ENCODE measurements around the gene FHAD1. TPM values are rescaled to one million over a fixed set of nuclear protein-coding genes. Genes with fewer than 3 reads are reported as not detected.

The FHAD1 gene
- total RNA-seq, 1 experiment from 2014 or later: 1.9 TPM

- H3K9ac ChIP-seq (ENCODE audit: extremely low read depth, insufficient read length, low read length): no peak overlapping the region
- no peak overlapping the region for H2BK20ac ChIP-seq (ENCODE audit: low read depth, low read length, poor library complexity, severe bottlenecking)
- no peak overlapping the region for H3T11ph ChIP-seq (ENCODE audit: low read length)
- Mint-ChIP-seq H3K27me3 (ENCODE audit: low read depth) (no peaks in the 10 kb centered on the region), H3K36me3 (ENCODE audit: insufficient read depth in 1 of 3, low read depth in 3 of 3) (no peaks in the 10 kb centered on the region), H3K9me3 (no peaks in the 10 kb centered on the region; a peak in 1 of 5 replicates), H3K4me1 (peaks cover 39 to 47% of the 10 kb centered on the region in 2 experiments), H3K4me3 (peak overlapping the region; percentile 47 to 74; a peak in 3 of 5 replicates), H3K27ac (peak overlapping the region in 2 of 3 experiments; percentile 91 to 93; a peak in 4 of 7 replicates)
- no peak overlapping the region for H3K14ac ChIP-seq (ENCODE audit: insufficient read depth, low read length)
- H3K56ac ChIP-seq (ENCODE audit: insufficient read length, low read depth, low read length): no peak overlapping the region
- no peaks in the 10 kb centered on the region for H3K79me1 ChIP-seq (ENCODE audit: insufficient read depth, low read depth, low read length, poor library complexity, severe bottlenecking)
- H2BK5ac ChIP-seq (ENCODE audit: insufficient read length, low read length): no peak overlapping the region
- no peak overlapping the region for H4K5ac ChIP-seq (ENCODE audit: insufficient read length, low read depth, low read length)
- no CpG with 5 or more reads among the region's 6 CpGs for WGBS (ENCODE audit: extremely low coverage, insufficient read length, low lambda C conversion rate)
- H4K91ac ChIP-seq (ENCODE audit: insufficient read length, low read depth, low read length): no peak overlapping the region
- no peaks in the 10 kb centered on the region for H3K79me2 ChIP-seq (ENCODE audit: insufficient read depth, low read length)
- no peaks in the 10 kb centered on the region for H3K27me3 ChIP-seq (ENCODE audit: insufficient read depth, low read length)
- no peak for DNase-seq
- no peak overlapping the region for H3K27ac ChIP-seq (ENCODE audit: insufficient read length, low read depth, low read length)
- H4K20me1 ChIP-seq (ENCODE audit: control insufficient read depth, insufficient read depth, insufficient read length): no peaks in the 10 kb centered on the region
- peak overlapping the region; percentile 52 for H3K4me2 ChIP-seq (ENCODE audit: insufficient read depth, insufficient read length, low read length)
- no peaks in the 10 kb centered on the region for H3K9me3 ChIP-seq (ENCODE audit: control insufficient read depth, low read depth, low read length)
- H2AK5ac ChIP-seq (ENCODE audit: insufficient read length, low read length): no peak overlapping the region
- no peak overlapping the region for H2BK15ac ChIP-seq (ENCODE audit: low read depth, low read length)
- H2BK12ac ChIP-seq (ENCODE audit: insufficient read length, low read depth, low read length): no peak overlapping the region
- no peaks in the 10 kb centered on the region for H3K23me2 ChIP-seq (ENCODE audit: insufficient read length, low read depth, low read length, poor library complexity, severe bottlenecking)
- no peak overlapping the region for H2AFZ ChIP-seq (ENCODE audit: low read length)
- no peak overlapping the region for H3K18ac ChIP-seq (ENCODE audit: insufficient read length, low read depth, low read length)
- TF ChIP-seq CTCF (conservative IDR thresholded peaks at IDR 0.05): no peak
- no peak overlapping the region for H3K4ac ChIP-seq (ENCODE audit: low read depth, low read length)
- H3K23ac ChIP-seq (ENCODE audit: insufficient read length, low read depth, low read length): no peak overlapping the region
- H4K8ac ChIP-seq (replicated peaks; ENCODE audit: insufficient read length, low read depth, low read length): no peak overlapping the region
- H2BK120ac ChIP-seq (ENCODE audit: low read depth, low read length, poor library complexity, severe bottlenecking): no peak overlapping the region
- peaks cover 2% of the 10 kb centered on the region; the same call in 1 of the 2 replicates for H3K4me1 ChIP-seq (ENCODE audit: insufficient read depth, low read length)
These were observed 39.1 kb upstream of the FHAD1 start for GRCh38 chr1:15207829-15208429.
